ENCODE data around the gene PTPRN2.
"Not testable (repeated sequence)": the region's sequence is repeated elsewhere in the genome, so short reads cannot be mapped to it uniquely, and the experiment has no call there.

The PTPRN2 gene

GRCh38 chr7:158458096-158458495, 129.5 kb downstream of the PTPRN2 start:
- no peak for DNase-seq

GRCh38 chr7:158457586-158457985, 130.0 kb downstream of the PTPRN2 start:
- not testable (repeated sequence) for DNase-seq

- DNase-seq: no peak
Measured at GRCh38 chr7:158454631-158455030, 133.0 kb downstream of the PTPRN2 start.

- DNase-seq: no peak
Measured at GRCh38 chr7:158453663-158454062, 134.0 kb downstream of the PTPRN2 start.

- no peak for DNase-seq
Measured at GRCh38 chr7:158452331-158452730, 135.3 kb downstream of the PTPRN2 start.

GRCh38 chr7:158450476-158451124, 137.0 kb downstream of the PTPRN2 start:
- DNase-seq: peak; percentile 30

- no peak for DNase-seq
Measured at GRCh38 chr7:158449942-158450341, 137.7 kb downstream of the PTPRN2 start.

GRCh38 chr7:158449266-158449665, 138.4 kb downstream of the PTPRN2 start:
- no peak for DNase-seq

- DNase-seq: no peak
Measured at GRCh38 chr7:158448430-158449100, 139.1 kb downstream of the PTPRN2 start.

- DNase-seq: no peak
Measured at GRCh38 chr7:158447506-158448171, 140.0 kb downstream of the PTPRN2 start.

- no peak for DNase-seq
Measured at GRCh38 chr7:158447151-158447505, 140.5 kb downstream of the PTPRN2 start.

GRCh38 chr7:158446706-158447105, 140.9 kb downstream of the PTPRN2 start:
- no peak for DNase-seq

- no peak for DNase-seq
Measured at GRCh38 chr7:158446281-158446680, 141.3 kb downstream of the PTPRN2 start.

- no peak for DNase-seq
Measured at GRCh38 chr7:158445421-158446175, 142.0 kb downstream of the PTPRN2 start.

- no peak for DNase-seq
Measured at GRCh38 chr7:158444501-158445420, 142.9 kb downstream of the PTPRN2 start.

GRCh38 chr7:158443688-158444483, 143.7 kb downstream of the PTPRN2 start:
- DNase-seq: no peak

GRCh38 chr7:158443014-158443687, 144.5 kb downstream of the PTPRN2 start:
- DNase-seq: no peak

- peak; percentile 4 for DNase-seq
Measured at GRCh38 chr7:158442260-158442659, 145.4 kb downstream of the PTPRN2 start.

- no peak for DNase-seq
Measured at GRCh38 chr7:158439035-158439434, 148.6 kb downstream of the PTPRN2 start.

GRCh38 chr7:158432369-158433341, 155.0 kb downstream of the PTPRN2 start:
- DNase-seq: peak; percentile 45
